IMR-90 (cell line): Measurements from ENCODE around the gene TRIM40. TPM values are rescaled to one million over a fixed set of nuclear protein-coding genes. Genes with fewer than 3 reads are reported as not detected.

Source experiments
- ATAC-seq: fragments of 200-7000 bp; cut with Tn5 transposase; 2 replicates; pipeline ENCODE4 v1.9.1; 2020; ENCODE audit warnings: low read depth, mild to moderate bottlenecking, moderate library complexity
- BruUV-seq: library from RNA; stranded (reverse); fragments of 400-500 nt; replicated peaks from 2 replicates; lab custom pipeline; 2021; lab: Mats Ljungman, UMichigan
- CTCF ChIA-PET: fragments of 300-600 bp; formaldehyde crosslinking; extraction: SDS; loops from one replicate; lab custom pipeline; 2021; ENCODE audit warnings: antibody characterized with exemption; lab: Yijun Ruan, JAX
- POLR2A ChIA-PET: fragments of 300-600 bp; sonication (Branson Sonifier 250); formaldehyde crosslinking; loops from one replicate; lab custom pipeline; 2022; ENCODE audit warnings: antibody characterized with exemption; ENCODE audit not compliant: unreplicated experiment; lab: Charles Lee
- DNase-seq: peaks from one replicate; pipeline ENCODE4 v3.0.0; 2013
- H2AFZ ChIP-seq: replicated peaks from 2 replicates; pipeline ENCODE3; 2013; ENCODE audit warnings: low read length, mild to moderate bottlenecking; ENCODE audit not compliant: poor library complexity
- H2AK5ac ChIP-seq: 2 replicates; pipeline ENCODE4 v1.6.1; 2013; ENCODE audit warnings: low read depth, low read length, inconsistent platforms
- H2AK9ac ChIP-seq: replicated peaks from 2 replicates; pipeline ENCODE3; 2013; ENCODE audit warnings: mild to moderate bottlenecking, low read depth, low read length, moderate library complexity; ENCODE audit not compliant: poor library complexity
- H2BK120ac ChIP-seq: 2 replicates; pipeline ENCODE4 v1.6.1; 2013; ENCODE audit warnings: low read depth, low read length, inconsistent platforms
- H2BK15ac ChIP-seq: 3 replicates; pipeline ENCODE4 v1.6.1; 2013; ENCODE audit warnings: low read depth, low read length, inconsistent platforms
- H2BK20ac ChIP-seq: 2 replicates; pipeline ENCODE4 v1.6.1; 2013; ENCODE audit warnings: low read depth, mild to moderate bottlenecking, inconsistent platforms, low read length, moderate library complexity
- H2BK5ac ChIP-seq: 2 replicates; pipeline ENCODE4 v1.6.1; 2013; ENCODE audit warnings: mild to moderate bottlenecking, low read depth, low read length, inconsistent platforms; ENCODE audit not compliant: poor library complexity, severe bottlenecking
- H3K14ac ChIP-seq: replicated peaks from 2 replicates; pipeline ENCODE4 v1.6.1; 2013; ENCODE audit warnings: low read depth, low read length, inconsistent platforms
- H3K18ac ChIP-seq: 2 replicates; pipeline ENCODE4 v1.6.1; 2013; ENCODE audit warnings: low read depth, low read length, control low read depth
- H3K23ac ChIP-seq: 2 replicates; pipeline ENCODE4 v1.6.1; 2013; ENCODE audit warnings: low read depth, low read length, inconsistent platforms
- H3K27ac ChIP-seq: 2 replicates; pipeline ENCODE4 v1.5.1; 2013; ENCODE audit warnings: mild to moderate bottlenecking, control low read depth, low read length; ENCODE audit not compliant: insufficient read depth
- H3K27me3 ChIP-seq: 2 replicates; pipeline ENCODE4 v1.6.1; 2013; ENCODE audit warnings: low read length; ENCODE audit not compliant: control insufficient read depth, insufficient read depth
- H3K36me3 ChIP-seq: 2 replicates; pipeline ENCODE4 v1.6.1; 2013; ENCODE audit warnings: low read length, mixed read lengths; ENCODE audit not compliant: control insufficient read depth, insufficient read depth
- H3K4ac ChIP-seq: 2 replicates; pipeline ENCODE4 v1.6.1; 2013; ENCODE audit warnings: low read depth, low read length, inconsistent platforms
- H3K4me1 ChIP-seq: 2 replicates; pipeline ENCODE4 v1.6.1; 2013; ENCODE audit warnings: low read length, mixed read lengths; ENCODE audit not compliant: control insufficient read depth, insufficient read depth
- H3K4me2 ChIP-seq: 2 replicates; pipeline ENCODE4 v1.6.1; 2013; ENCODE audit warnings: low read depth, mild to moderate bottlenecking, control low read depth, low read length, moderate library complexity
- H3K4me3 ChIP-seq: 2 replicates; pipeline ENCODE4 v1.5.1; 2013; ENCODE audit warnings: low read depth, mild to moderate bottlenecking, control low read depth, low read length, moderate library complexity; ENCODE audit not compliant: insufficient read depth
- H3K56ac ChIP-seq: 2 replicates; pipeline ENCODE4 v1.6.1; 2013; ENCODE audit warnings: low read length, inconsistent platforms; ENCODE audit not compliant: insufficient read depth; ENCODE audit errors: extremely low read depth
- H3K79me1 ChIP-seq, 2 experiments: 2 replicates each; pipeline ENCODE4 v1.6.1; 2013; ENCODE audit warnings: low read length in 2 of 2, inconsistent platforms in 1 of 2, low read depth in 1 of 2
- H3K9ac ChIP-seq: 2 replicates; pipeline ENCODE4 v1.6.1; 2013; ENCODE audit warnings: low read depth, low read length, control low read depth
- H3K9me1 ChIP-seq: 2 replicates; pipeline ENCODE4 v1.6.1; 2013; ENCODE audit warnings: low read length, inconsistent platforms; ENCODE audit not compliant: insufficient read depth
- H3K9me3 ChIP-seq: 2 replicates; pipeline ENCODE4 v1.6.1; 2013; ENCODE audit warnings: low read length; ENCODE audit not compliant: control insufficient read depth, insufficient read depth
- H4K20me1 ChIP-seq: 2 replicates; pipeline ENCODE4 v1.6.1; 2013; ENCODE audit warnings: low read length, inconsistent platforms; ENCODE audit not compliant: insufficient read depth
- H4K5ac ChIP-seq: 2 replicates; pipeline ENCODE4 v1.6.1; 2013; ENCODE audit warnings: mild to moderate bottlenecking, low read depth, low read length, control low read depth
- H4K8ac ChIP-seq, 2 experiments: 2 replicates each; pipeline ENCODE4 v1.6.1; 2013; ENCODE audit warnings: low read depth in 2 of 2, low read length in 2 of 2, control low read depth in 1 of 2, inconsistent platforms in 1 of 2
- H4K91ac ChIP-seq: 2 replicates; pipeline ENCODE4 v1.6.1; 2013; ENCODE audit warnings: low read depth, low read length, inconsistent platforms; ENCODE audit not compliant: insufficient read depth
- CEBPB ChIP-seq: IDR thresholded peaks from 2 replicates; pipeline ENCODE4 v1.6.1; 2012; ENCODE audit warnings: low read depth, low read length, improper control_type of control experiment
- CHD1 ChIP-seq: IDR thresholded peaks from 2 replicates; pipeline ENCODE4 v1.6.1; 2012; ENCODE audit warnings: low read depth, low read length, improper control_type of control experiment
- CTCF ChIP-seq: conservative IDR thresholded peaks from 2 replicates; pipeline ENCODE4 v1.5.1; 2012; ENCODE audit warnings: mild to moderate bottlenecking, low read depth, low read length, improper control_type of control experiment
- MAFK ChIP-seq: IDR thresholded peaks from 2 replicates; pipeline ENCODE4 v1.6.1; 2012; ENCODE audit warnings: low read depth, low read length, improper control_type of control experiment
- MXI1 ChIP-seq: IDR thresholded peaks from 2 replicates; pipeline ENCODE4 v1.6.1; 2012; ENCODE audit warnings: low read depth, mild to moderate bottlenecking, low read length, moderate library complexity, borderline replicate concordance
- NFE2L2 ChIP-seq: fragments of 150-350 bp; IDR thresholded peaks from 2 replicates; pipeline ENCODE4 v1.6.1; 2016; ENCODE audit warnings: low read depth, mild to moderate bottlenecking, low read length
- POLR2A ChIP-seq: IDR thresholded peaks from 2 replicates; pipeline ENCODE4 v1.6.1; 2012; ENCODE audit warnings: mild to moderate bottlenecking, low read depth, low read length
- RCOR1 ChIP-seq: IDR thresholded peaks from 2 replicates; pipeline ENCODE4 v1.6.1; 2012; ENCODE audit warnings: mild to moderate bottlenecking, low read length, improper control_type of control experiment; ENCODE audit not compliant: insufficient replicate concordance
- RFX5 ChIP-seq: IDR thresholded peaks from 2 replicates; pipeline ENCODE4 v1.8.0; 2012; ENCODE audit warnings: low read depth, mild to moderate bottlenecking, low read length, moderate library complexity
- SMC3 ChIP-seq: fragments of 150-350 bp; IDR thresholded peaks from 2 replicates; pipeline ENCODE4 v1.6.1; 2016; ENCODE audit warnings: low read depth, mild to moderate bottlenecking, antibody characterized with exemption, low read length, moderate library complexity
- USF2 ChIP-seq: fragments of 150-350 bp; IDR thresholded peaks from 2 replicates; pipeline ENCODE4 v1.6.1; 2017; ENCODE audit warnings: mild to moderate bottlenecking, antibody characterized with exemption, low read length, low read depth
- WGBS, 2 experiments: methylation state at CpG; one replicate each; pipeline versions ENCODE4 v1.1.5 to v1.1.7; 2013; ENCODE audit warnings: missing lambda C conversion rate in 2 of 2; ENCODE audit not compliant: insufficient read length in 1 of 2; ENCODE audit errors: extremely low coverage in 2 of 2; 5-methylcytosine and 5-hydroxymethylcytosine counted together
- dilution Hi-C: fragments of 300-500 bp; cut with HindIII; formaldehyde crosslinking; loops from one replicate; pipeline ENCODE4 v1.14.3; 2018; ENCODE audit warnings: low sequenced_read_pairs; ENCODE audit not compliant: unreplicated experiment
- in situ Hi-C: fragments of 300-500 bp; cut with MboI; formaldehyde crosslinking; loops from 3 replicates; pipeline ENCODE4 v1.14.3; 2019; ENCODE audit warnings: low sequenced_read_pairs, inconsistent platforms, mixed read lengths
- intact Hi-C: fragments of 100-400 bp; cut with micrococcal nuclease; formaldehyde crosslinking; loops from 2 replicates; pipeline ENCODE4 v1.10.0; 2022
- polyA plus RNA-seq, 3 experiments: library from polyadenylated mRNA; depleted of rRNA; stranded (reverse); fragments of >200 nt; gene quantifications; 2 replicates each; pipeline ENCODE4 v1.2.3, GENCODE V29; 2012; ENCODE audit warnings: low replicate concordance in 1 of 3
- total RNA-seq: library from RNA; depleted of rRNA; stranded (reverse); fragments of >200 nt; gene quantifications from 2 replicates; pipeline ENCODE4 v1.2.3, GENCODE V29; 2012
- TF ChIP-seq, protein P1 (sequence below): fragments of 150-350 bp; IDR thresholded peaks from 2 replicates; pipeline ENCODE4 v1.6.1; 2016; ENCODE audit warnings: low read depth, mild to moderate bottlenecking, low read length, moderate library complexity, borderline replicate concordance

TRIM40 gene
- total and polyA plus RNA-seq, 2 of the 4 experiments (the other 2 are of a cell fraction), result not detected

GRCh38 chr6:30113003-30113759 lies 22.8 kb upstream of the TRIM40 start, which contains the start of gene TRIM31:
TRIM31 (minus strand) TSS chr6:30113090; CDS start chr6:30112805, 285 bp downstream.
- 67 to 100% methylated on average over 1 of the region's 3 CpGs for WGBS, 2 experiments
- DNase-seq (no peak), ATAC-seq (no peak)
- Histone ChIP-seq H2BK5ac (no peak within 1 kb of the TSS), H3K4me3 (no peak within 1 kb of the TSS), H3K18ac (no peak within 1 kb of the TSS), H3K14ac (no peak within 1 kb of the TSS), H3K27me3 (peaks cover 46% of the 10 kb centered on the region), H3K23ac (no peak within 1 kb of the TSS), H2AFZ (no peak within 1 kb of the TSS), H3K56ac (no peak within 1 kb of the TSS), H2AK9ac (no peak within 1 kb of the TSS), H3K27ac (no peak within 1 kb of the TSS), H4K91ac (no peak within 1 kb of the TSS), H3K4ac (no peak within 1 kb of the TSS), H3K4me1 (no peaks in the 10 kb centered on the region), H3K79me1 (no peaks in the 10 kb centered on the region), H3K9me3 (peaks cover 2% of the 10 kb centered on the region; the same call in 1 of the 2 replicates), H2BK15ac (no peak within 1 kb of the TSS), H2BK120ac (no peak within 1 kb of the TSS), H3K36me3 (no peaks in the 10 kb centered on the region), H4K20me1 (no peaks in the 10 kb centered on the region), H3K9me1 (no peaks in the 10 kb centered on the region), H3K4me2 (no peak within 1 kb of the TSS), H2BK20ac (no peak within 1 kb of the TSS), H3K9ac (no peak within 1 kb of the TSS), H2AK5ac (no peak within 1 kb of the TSS), H4K5ac (no peak within 1 kb of the TSS), H4K8ac (no peak within 1 kb of the TSS)
- ChIA-PET CTCF (no interaction called here), POLR2A (no interaction called here)
- TF ChIP-seq CTCF (no peak), RCOR1 (no peak), NFE2L2 (no peak), MAFK (no peak), RFX5 (no peak), CHD1 (no peak), POLR2A (no peak), USF2 (no peak), MXI1 (no peak), CEBPB (no peak), SMC3 (no peak)
- TF ChIP-seq, protein P1, sequence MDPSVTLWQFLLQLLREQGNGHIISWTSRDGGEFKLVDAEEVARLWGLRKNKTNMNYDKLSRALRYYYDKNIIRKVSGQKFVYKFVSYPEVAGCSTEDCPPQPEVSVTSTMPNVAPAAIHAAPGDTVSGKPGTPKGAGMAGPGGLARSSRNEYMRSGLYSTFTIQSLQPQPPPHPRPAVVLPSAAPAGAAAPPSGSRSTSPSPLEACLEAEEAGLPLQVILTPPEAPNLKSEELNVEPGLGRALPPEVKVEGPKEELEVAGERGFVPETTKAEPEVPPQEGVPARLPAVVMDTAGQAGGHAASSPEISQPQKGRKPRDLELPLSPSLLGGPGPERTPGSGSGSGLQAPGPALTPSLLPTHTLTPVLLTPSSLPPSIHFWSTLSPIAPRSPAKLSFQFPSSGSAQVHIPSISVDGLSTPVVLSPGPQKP, result no peak
- dilution Hi-C loops, result no loop called here
- no TSS peak for BruUV-seq
- intact Hi-C loops, result no loop called here
- in situ Hi-C loops, result no loop called here
